ENCODE measurements around the gene SLC35A1. TPM values are rescaled to one million over a fixed set of nuclear protein-coding genes. Genes with fewer than 3 reads are reported as not detected.

Gene SLC35A1, protein sequence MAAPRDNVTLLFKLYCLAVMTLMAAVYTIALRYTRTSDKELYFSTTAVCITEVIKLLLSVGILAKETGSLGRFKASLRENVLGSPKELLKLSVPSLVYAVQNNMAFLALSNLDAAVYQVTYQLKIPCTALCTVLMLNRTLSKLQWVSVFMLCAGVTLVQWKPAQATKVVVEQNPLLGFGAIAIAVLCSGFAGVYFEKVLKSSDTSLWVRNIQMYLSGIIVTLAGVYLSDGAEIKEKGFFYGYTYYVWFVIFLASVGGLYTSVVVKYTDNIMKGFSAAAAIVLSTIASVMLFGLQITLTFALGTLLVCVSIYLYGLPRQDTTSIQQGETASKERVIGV
- total RNA-seq (2022) (17.5 and 19.4 TPM in 2 replicates), Bru-seq, nascent RNA (percentile 68 among the genes with signal in this experiment), BruChase-seq, experiment 1, labeled RNA remaining after a 6-hour chase (percentile 81 among the genes with signal in this experiment), BruChase-seq, experiment 2, labeled RNA remaining after a 2-hour chase (percentile 81 among the genes with signal in this experiment)
- long read RNA-seq, transcript SLC35A1-201 (8 exons, 1,851 nt), result major isoform, 29 of 34 reads
- long read RNA-seq, partial matches to known transcripts, result 3 of 34 reads
- long read RNA-seq, other reads (novel, unspliced or antisense), result 1 of 34 reads

DNA sequence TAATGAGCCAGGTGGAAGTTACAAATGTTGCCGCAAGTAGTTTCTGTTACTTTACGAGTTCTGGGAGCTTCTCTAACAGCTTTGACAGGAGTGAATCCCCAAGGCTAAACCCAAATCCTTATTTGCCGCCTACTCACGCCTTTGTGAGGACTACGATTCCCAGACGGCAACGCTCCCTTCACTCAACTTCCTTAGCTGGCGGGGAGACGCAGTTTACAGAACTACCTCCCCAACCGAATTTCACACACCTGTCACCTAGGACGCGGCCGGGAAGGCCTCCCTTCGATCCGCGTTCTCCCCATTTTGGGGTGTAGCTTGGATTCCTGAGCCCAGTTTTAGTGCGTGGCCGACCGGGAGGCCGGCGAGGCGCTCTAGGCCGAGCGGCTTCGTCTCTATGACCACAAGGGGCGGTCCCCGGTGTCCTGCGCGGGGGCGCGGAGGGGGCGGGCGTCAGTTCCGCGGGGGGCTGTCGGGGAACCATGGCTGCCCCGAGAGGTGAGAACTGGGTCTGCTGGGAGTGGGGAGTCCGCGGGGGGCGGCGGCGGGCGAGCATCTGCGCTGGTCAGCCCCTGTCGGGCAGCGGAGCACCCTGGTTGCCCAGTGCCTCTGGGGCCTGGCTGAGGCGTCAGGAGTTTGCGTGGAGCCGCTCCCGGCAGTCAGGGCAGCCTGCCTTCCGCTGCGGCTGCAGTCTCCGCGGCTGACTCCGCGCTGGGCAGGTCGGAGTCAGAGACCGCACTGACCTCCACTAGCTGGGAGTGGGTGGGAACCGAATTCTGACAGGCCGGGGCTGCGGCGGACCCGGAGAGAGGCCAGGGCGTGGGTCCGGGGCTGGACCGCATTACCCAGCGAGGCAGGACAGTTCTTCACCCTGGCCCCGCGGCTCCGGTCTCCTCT, at the start of gene SLC35A1:
SLC35A1 (plus strand) TSS at position 450 of the 894 bp plus-strand sequence; CDS start at position 480, 30 bp downstream.
- CTCF ChIA-PET, result no interaction called here
- Mint-ChIP-seq H3K27ac (ENCODE audit: unreplicated experiment) (peak within 1 kb of the TSS; percentile 78), H3K27me3 (ENCODE audit: unreplicated experiment) (peaks cover 7% of the 10 kb centered on the region), H3K4me1 (ENCODE audit: low read depth, unreplicated experiment) (peaks cover 10% of the 10 kb centered on the region), H3K9me3 (ENCODE audit: low read depth, unreplicated experiment) (no peaks in the 10 kb centered on the region), H3K36me3 (ENCODE audit: insufficient read depth, unreplicated experiment) (peaks cover 15% of the 10 kb centered on the region), H3K4me3 (ENCODE audit: low read depth, unreplicated experiment) (peak within 1 kb of the TSS; percentile 87)
- TF ChIP-seq, protein P1, sequence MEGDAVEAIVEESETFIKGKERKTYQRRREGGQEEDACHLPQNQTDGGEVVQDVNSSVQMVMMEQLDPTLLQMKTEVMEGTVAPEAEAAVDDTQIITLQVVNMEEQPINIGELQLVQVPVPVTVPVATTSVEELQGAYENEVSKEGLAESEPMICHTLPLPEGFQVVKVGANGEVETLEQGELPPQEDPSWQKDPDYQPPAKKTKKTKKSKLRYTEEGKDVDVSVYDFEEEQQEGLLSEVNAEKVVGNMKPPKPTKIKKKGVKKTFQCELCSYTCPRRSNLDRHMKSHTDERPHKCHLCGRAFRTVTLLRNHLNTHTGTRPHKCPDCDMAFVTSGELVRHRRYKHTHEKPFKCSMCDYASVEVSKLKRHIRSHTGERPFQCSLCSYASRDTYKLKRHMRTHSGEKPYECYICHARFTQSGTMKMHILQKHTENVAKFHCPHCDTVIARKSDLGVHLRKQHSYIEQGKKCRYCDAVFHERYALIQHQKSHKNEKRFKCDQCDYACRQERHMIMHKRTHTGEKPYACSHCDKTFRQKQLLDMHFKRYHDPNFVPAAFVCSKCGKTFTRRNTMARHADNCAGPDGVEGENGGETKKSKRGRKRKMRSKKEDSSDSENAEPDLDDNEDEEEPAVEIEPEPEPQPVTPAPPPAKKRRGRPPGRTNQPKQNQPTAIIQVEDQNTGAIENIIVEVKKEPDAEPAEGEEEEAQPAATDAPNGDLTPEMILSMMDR (IDR thresholded peaks at IDR 0.05; ENCODE audit: unreplicated experiment), result peak; percentile 19
- peak; percentile 87 for DNase-seq
- no TSS peak for BruUV-seq (replicated peaks)
- intact Hi-C loops (cut with micrococcal nuclease; ENCODE audit: unreplicated experiment), result loop anchor here (2.0 to 5.0 kb wide), 3 partner anchors 80 to 335 kb away; partner anchors contain the start of gene SMIM8

DNA sequence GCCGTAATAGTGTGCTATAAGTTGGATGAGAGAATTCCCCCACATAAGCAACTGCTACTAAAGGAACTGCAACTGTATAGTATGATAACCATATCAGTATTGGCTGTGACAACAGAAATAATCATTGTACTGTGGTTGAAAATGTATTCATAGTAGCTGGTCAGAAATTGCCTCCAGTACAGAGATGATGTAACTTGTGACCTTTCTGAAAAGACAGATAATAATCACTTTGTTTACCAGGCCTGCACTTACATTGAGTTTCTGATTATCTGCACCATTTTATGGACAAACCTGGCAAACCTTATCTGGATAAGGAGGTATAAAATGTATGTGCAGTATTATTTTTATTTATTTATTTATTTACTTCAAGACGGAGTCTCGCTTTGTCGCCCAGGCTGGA, 46.0 kb upstream of the SLC35A1 start:
- Mint-ChIP-seq H3K9me3 (ENCODE audit: low read depth, unreplicated experiment) (no peaks in the 10 kb centered on the region), H3K4me1 (ENCODE audit: low read depth, unreplicated experiment) (no peaks in the 10 kb centered on the region), H3K27ac (ENCODE audit: unreplicated experiment) (no peak overlapping the region), H3K4me3 (ENCODE audit: low read depth, unreplicated experiment) (no peak overlapping the region), H3K36me3 (ENCODE audit: insufficient read depth, unreplicated experiment) (no peaks in the 10 kb centered on the region), H3K27me3 (ENCODE audit: unreplicated experiment) (no peaks in the 10 kb centered on the region)
- CTCF ChIA-PET, result no interaction called here
- TF ChIP-seq, protein P1 (IDR thresholded peaks at IDR 0.05; ENCODE audit: unreplicated experiment), result no peak
- intact Hi-C loops (cut with micrococcal nuclease; ENCODE audit: unreplicated experiment), result no loop called here
- BruUV-seq (replicated peaks), result no TSS peak
- no peak for DNase-seq

DNA sequence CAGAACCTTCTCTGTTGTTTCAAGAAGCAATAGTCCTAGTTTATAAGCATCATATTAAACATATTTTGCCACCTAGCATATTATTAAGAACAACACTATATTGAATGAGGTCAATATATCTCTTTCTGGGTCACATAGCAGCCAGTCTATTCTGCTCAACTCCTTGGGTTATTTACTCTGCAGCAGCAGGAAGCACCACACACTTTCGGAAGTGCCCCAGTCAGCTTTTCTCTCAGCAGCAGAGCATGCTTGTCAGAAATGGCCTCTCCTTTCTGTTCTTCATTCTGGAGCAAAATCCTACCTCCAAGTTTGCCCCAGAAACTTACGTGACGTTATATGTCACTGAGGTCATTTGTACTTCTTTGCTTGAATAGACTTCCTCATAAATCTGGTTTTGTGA, 42.3 kb upstream of the SLC35A1 start:
- H3K4me1 Mint-ChIP-seq (ENCODE audit: low read depth, unreplicated experiment), result no peaks in the 10 kb centered on the region
- H3K36me3 Mint-ChIP-seq (ENCODE audit: insufficient read depth, unreplicated experiment), result no peaks in the 10 kb centered on the region
- BruUV-seq (replicated peaks), result no TSS peak
- no peak overlapping the region for H3K4me3 Mint-ChIP-seq (ENCODE audit: low read depth, unreplicated experiment)
- intact Hi-C loops (cut with micrococcal nuclease; ENCODE audit: unreplicated experiment), result no loop called here
- TF ChIP-seq, protein P1 (IDR thresholded peaks at IDR 0.05; ENCODE audit: unreplicated experiment), result no peak
- H3K27ac Mint-ChIP-seq (ENCODE audit: unreplicated experiment), result no peak overlapping the region
- CTCF ChIA-PET, result no interaction called here
- H3K27me3 Mint-ChIP-seq (ENCODE audit: unreplicated experiment), result no peaks in the 10 kb centered on the region
- DNase-seq, result no peak
- H3K9me3 Mint-ChIP-seq (ENCODE audit: low read depth, unreplicated experiment), result no peaks in the 10 kb centered on the region

DNA sequence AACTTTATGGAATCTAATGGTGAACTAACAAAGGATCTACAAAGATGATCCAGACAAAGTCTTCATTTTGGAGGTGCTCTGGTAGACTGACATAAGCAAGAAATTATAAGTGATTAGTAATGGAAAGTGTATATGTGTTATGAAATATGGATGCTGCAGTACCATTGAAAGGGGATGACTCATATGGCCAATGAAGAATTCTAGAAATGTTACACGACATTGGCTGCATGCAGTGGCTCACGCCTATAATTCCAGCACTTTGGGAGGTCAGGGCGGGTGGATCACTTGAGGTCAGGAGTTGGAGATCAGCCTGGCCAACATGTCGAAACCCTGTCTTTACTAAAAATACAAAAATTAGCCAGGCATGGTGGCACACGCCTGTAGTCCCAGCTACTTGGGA, 41.5 kb upstream of the SLC35A1 start:
- H3K36me3 Mint-ChIP-seq (ENCODE audit: insufficient read depth, unreplicated experiment), result no peaks in the 10 kb centered on the region
- TF ChIP-seq, protein P1 (IDR thresholded peaks at IDR 0.05; ENCODE audit: unreplicated experiment), result no peak
- no peak overlapping the region for H3K4me3 Mint-ChIP-seq (ENCODE audit: low read depth, unreplicated experiment)
- H3K27me3 Mint-ChIP-seq (ENCODE audit: unreplicated experiment), result no peaks in the 10 kb centered on the region
- no peaks in the 10 kb centered on the region for H3K9me3 Mint-ChIP-seq (ENCODE audit: low read depth, unreplicated experiment)
- H3K4me1 Mint-ChIP-seq (ENCODE audit: low read depth, unreplicated experiment), result no peaks in the 10 kb centered on the region
- CTCF ChIA-PET, result no interaction called here
- DNase-seq, result no peak
- H3K27ac Mint-ChIP-seq (ENCODE audit: unreplicated experiment), result no peak overlapping the region
- BruUV-seq (replicated peaks), result no TSS peak
- intact Hi-C loops (cut with micrococcal nuclease; ENCODE audit: unreplicated experiment), result no loop called here

Measured in Calu3 (cell line).